ENCODE measurements around the gene ZNF503.

The ZNF503 gene

GRCh38 chr10:75401569-75402485 is at the start of gene ZNF503:
TSS of gene ZNF503 (minus strand) at chr10:75401764. CDS start at chr10:75401419, 345 bp downstream.
- DNase-seq (ENCODE audit: low spot score), result peak; percentile 90

- no peak for DNase-seq (ENCODE audit: low spot score)
Observed at GRCh38 chr10:75450644-75451640, 49.4 kb upstream of the ZNF503 start.

DNA sequence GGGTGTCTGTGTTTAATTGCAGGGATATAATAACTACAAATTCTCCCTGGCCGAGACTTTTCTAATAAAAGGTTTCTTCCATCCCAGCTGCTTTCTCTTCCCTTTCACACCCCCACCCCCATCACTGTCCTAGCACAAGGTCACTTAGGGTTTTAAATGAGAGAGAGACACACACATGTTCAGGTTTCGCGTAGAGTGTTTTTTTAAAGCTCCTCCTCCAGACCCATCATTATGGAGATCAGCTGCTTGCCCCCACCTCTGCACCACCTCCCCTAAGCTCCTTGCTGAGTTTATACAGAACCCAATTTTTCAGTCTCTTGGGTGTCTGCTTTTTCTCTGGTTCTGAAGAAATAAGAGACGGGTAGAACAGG is 48.5 kb upstream of the ZNF503 start:
- DNase-seq (ENCODE audit: low spot score), result no peak

DNA sequence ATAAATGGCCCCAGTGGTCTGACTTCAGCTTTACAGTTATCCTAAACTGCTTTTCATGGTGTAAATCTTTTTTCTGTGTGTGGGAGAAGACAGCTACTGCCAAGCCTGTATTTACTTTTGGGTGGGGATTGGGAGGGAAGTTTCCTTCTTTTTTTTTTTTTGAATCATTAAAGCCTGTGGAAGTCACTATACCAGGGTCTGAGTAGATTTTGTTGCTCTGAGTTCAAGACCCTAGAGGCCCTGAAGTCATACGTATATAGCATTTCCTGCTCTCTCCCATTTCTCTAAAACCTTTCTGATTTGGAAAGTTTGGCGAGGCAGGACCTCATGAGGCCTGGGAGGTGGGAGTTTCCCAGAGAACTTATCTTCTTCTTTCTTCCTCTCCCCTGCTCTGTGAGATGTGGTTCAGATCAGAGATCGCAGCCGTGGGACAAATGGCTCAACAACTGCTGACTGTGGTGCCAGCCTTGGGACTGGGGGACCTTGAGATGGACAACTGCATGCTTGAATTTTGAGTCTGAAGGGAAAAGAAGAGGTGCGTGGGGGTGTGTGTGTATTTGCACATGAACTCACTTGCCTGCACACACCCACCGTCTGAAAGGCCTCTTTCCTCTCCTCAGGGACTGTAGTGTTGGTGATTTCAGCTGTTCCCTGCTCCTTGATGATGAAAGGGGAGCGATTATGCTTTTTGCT is 48.0 kb upstream of the ZNF503 start:
- DNase-seq (ENCODE audit: low spot score), result no peak

DNA sequence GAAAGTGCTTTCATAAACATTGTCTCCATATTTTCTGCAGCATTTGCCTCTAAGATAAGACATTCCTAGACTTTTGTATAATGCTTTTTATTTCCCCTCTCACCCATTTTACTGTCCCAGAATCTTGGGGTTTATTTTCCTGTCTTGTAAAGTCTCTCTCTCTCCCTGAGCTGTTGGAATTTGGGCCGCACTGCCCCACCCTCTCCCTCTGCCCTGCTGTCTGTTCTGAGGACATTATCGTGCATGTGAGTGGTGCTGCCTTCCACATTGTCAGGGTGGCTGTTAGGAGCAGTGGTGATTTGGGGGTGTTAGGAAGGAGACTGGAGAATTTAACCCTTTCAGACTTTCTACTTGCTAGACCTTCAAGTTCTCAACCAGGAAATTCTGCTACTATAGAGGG is 46.6 kb upstream of the ZNF503 start:
- no peak for DNase-seq (ENCODE audit: low spot score)

GRCh38 chr10:75446508-75446907 is 44.9 kb upstream of the ZNF503 start:
- no peak for DNase-seq (ENCODE audit: low spot score)

GRCh38 chr10:75444781-75445386 is 43.3 kb upstream of the ZNF503 start:
- DNase-seq (ENCODE audit: low spot score), result no peak

- DNase-seq (ENCODE audit: low spot score), result no peak
Observed at GRCh38 chr10:75443362-75443761, 41.8 kb upstream of the ZNF503 start.

GRCh38 chr10:75441682-75442081 is 40.1 kb upstream of the ZNF503 start:
- DNase-seq (ENCODE audit: low spot score), result no peak

DNA sequence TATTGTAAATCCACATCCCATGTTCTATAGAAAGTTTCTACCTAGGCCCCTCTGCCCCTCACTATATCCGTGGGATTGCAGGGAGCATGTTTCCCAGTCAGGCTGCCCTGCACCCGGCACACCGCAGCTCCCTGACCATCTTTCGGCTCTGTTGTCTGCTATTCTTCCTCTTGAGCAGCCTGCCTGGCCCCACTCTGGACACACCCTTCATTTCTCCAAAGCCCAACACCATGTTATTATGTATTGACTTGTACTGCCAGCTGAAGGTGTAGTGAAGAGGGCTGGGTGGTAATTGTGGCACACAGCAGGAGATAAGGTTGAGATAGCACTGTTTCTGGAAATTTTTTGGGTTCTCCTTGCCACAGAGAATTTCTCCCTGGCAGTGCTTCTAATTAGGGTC is 39.6 kb upstream of the ZNF503 start:
- DNase-seq (ENCODE audit: low spot score), result no peak

GRCh38 chr10:75440271-75440793 is 38.8 kb upstream of the ZNF503 start:
- DNase-seq (ENCODE audit: low spot score), result no peak

DNA sequence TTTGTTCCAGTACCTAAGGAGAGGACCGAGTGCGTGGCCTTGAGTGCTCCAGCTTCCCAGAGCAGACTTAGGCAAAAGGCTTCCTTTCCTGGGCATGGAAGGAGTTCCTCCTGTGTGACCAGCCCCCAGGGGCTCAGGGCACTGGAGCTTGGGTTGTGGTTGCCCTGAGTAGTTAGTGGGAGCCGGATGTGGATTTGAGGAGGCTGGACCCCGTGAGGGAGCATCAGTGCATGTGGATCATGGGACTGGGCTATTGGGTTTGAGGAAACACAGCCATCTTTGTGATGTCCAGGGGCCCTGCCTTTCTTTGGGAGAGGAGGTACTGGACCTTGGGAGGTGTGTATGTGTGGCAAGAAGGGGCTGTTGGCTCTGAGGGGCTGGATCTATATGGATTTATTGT is 38.2 kb upstream of the ZNF503 start:
- DNase-seq (ENCODE audit: low spot score), result no peak

GRCh38 chr10:75438275-75438674 is 36.7 kb upstream of the ZNF503 start:
- DNase-seq (ENCODE audit: low spot score), result no peak

- no peak for DNase-seq (ENCODE audit: low spot score)
Observed at GRCh38 chr10:75437693-75438092, 36.1 kb upstream of the ZNF503 start.

DNA sequence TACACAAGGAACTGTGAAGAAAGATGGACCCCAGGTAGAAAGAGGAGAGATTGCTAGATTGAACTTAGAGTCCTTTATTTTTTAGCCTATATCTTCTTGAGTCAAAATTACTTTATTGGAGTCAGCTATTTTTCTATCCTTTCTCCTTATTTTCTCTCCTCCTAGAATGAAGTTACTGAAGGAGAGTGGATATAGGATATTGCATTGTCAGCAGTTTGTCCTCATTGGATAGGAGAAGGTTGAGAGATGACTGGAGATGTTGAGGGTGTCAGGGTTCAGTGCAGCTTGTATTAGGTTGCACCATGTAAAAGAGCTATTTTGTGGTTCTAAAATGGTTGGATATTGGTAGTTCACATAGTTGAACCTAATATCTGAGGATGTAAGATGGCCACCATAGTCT is 35.3 kb upstream of the ZNF503 start:
- DNase-seq (ENCODE audit: low spot score), result no peak

GRCh38 chr10:75435291-75435690 is 33.7 kb upstream of the ZNF503 start:
- no peak for DNase-seq (ENCODE audit: low spot score)

GRCh38 chr10:75434291-75434690 is 32.7 kb upstream of the ZNF503 start:
- DNase-seq (ENCODE audit: low spot score), result no peak

- no peak for DNase-seq (ENCODE audit: low spot score)
Observed at GRCh38 chr10:75433216-75433615, 31.7 kb upstream of the ZNF503 start.

- DNase-seq (ENCODE audit: low spot score), result no peak
Observed at GRCh38 chr10:75432763-75433162, 31.2 kb upstream of the ZNF503 start.

GRCh38 chr10:75432176-75432575 is 30.6 kb upstream of the ZNF503 start:
- no peak for DNase-seq (ENCODE audit: low spot score)
